EL (cell line): Measurements from ENCODE around the gene C2orf81.

Experiments used
- DNase-seq: peaks from one replicate; pipeline ENCODE4 v3.0.0-alpha.2; 2016

C2orf81 gene

GRCh38 chr2:74390606-74391005 is 30.8 kb downstream of the C2orf81 start:
- DNase-seq: no peak

- no peak for DNase-seq
These were observed 34.1 kb downstream of the C2orf81 start for GRCh38 chr2:74387346-74387745.

DNA sequence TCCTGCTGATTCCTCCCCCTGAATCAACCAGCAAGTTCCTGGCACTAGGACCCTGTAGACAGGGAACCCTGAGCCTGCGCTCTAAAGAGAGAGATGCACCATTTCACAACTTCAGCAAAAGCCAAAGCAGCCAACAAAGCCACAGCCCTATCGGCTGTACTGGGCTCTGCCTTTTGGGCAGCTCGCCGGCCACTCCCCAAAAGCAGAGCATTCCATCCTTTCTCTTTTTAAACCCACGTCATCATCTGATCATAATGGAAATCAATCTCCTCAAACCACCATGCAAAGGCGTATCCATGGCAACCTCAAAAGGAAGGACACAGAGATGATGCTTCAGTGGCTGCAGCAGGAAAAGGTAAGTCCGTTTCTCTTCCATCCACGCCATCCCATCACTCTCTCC is 36.0 kb downstream of the C2orf81 start:
- DNase-seq: no peak

- peak; percentile 41 for DNase-seq
These were observed 37.4 kb downstream of the C2orf81 start for GRCh38 chr2:74384051-74384450.

GRCh38 chr2:74383254-74383653 is 38.2 kb downstream of the C2orf81 start:
- DNase-seq: peak; percentile 37

DNA sequence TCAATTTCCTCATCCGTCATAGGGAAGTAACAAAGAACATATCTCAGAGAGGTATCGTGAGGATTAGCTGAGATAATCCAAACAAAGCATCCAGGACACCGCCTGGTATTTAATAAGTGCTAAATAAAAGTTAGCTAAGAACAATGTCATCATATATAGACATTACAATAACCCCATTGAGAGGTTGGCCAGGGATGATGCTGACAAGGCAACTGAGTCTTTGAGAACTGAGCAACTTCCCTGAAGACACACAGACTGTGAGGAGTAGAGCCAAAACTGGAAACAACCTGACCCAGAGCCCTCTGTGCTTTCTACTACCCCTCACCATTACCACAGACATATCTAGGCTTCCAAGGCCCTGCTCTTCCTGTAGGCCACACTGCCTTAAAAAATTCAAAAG is 39.7 kb downstream of the C2orf81 start:
- DNase-seq: no peak

- peak; percentile 65 for DNase-seq
These were observed 41.3 kb downstream of the C2orf81 start, which contains the start of gene DCTN1 for GRCh38 chr2:74379851-74380789. DCTN1 (minus strand) TSS chr2:74380311; CDS start chr2:74380037, 274 bp downstream.

DNA sequence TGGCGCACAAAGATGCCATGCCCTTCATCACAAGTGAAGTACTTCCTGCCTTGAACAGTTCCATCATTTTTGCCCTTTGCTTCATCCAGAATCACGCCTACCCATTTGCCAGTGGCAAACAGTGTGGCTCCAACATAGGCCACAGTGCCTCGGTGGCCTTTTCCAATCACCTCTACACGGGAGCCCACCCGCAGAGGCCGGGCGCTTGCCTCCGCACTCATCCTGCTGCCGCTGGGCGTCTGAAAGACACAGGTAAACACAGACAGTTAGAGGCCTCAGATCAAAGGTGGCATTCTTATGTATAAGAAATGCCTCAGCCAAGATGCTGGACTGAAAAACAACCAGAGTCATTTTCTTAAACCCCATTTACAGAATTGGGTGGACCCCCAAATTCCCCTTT is 43.4 kb downstream of the C2orf81 start:
- DNase-seq: no peak

- DNase-seq: no peak
These were observed 45.6 kb downstream of the C2orf81 start for GRCh38 chr2:74375838-74376237.

DNA sequence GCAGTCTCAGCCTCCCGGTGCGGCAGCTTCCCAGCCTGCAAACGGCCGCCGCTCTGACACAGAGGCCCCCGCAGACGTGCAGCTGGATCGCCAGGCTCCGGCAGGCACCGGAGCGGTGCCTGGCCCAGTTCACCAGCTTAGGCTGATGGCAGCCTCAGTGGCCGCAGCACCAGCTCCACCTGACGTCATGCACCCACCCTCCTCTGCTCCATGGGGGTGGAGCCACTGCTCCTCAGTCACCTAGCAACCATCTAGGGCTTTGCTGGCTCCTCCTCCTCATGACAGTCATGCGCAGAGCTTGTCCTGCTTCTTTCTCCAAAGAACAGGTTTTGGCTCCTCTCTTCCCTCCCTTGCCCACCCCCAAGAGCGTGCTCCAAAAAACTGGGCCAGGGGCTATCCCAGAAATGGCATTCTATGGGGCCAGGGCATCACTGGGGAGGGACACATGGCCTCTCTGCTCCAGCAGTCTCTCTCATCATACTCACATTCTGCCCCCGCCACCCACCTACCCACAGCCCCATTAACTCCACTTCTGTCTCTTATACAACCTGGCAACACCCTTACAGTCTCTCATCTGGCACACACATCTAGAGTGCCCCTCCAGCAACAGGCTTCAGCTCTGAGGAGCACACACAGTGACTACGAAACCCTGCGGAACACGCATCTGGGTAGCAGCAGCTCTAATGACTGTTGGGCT is 46.8 kb downstream of the C2orf81 start:
- peak; percentile 68 for DNase-seq

DNA sequence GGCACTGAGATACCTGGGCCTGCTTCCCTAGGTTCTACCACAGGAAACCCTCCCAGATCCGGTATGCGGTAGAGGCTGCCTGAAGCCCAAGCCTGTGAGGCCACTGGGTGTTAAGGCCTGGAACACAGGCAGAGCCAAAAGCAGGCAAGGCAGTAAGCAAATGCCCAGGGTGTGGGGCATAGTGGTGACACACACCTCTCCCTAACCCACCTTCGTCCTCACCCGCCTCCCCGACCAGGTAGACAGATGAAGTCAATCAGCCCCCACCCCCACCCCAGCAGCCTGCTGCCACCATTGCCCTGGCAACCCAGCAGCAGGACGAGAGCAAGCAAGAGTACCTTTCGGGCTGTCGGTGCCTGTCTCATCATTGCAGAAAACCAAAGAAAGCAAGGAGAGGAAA is 47.4 kb downstream of the C2orf81 start:
- DNase-seq: no peak

- DNase-seq: no peak
These were observed 48.2 kb downstream of the C2orf81 start for GRCh38 chr2:74373221-74373676.

GRCh38 chr2:74372674-74373073 is 48.7 kb downstream of the C2orf81 start:
- no peak for DNase-seq

GRCh38 chr2:74371421-74371820 is 50.0 kb downstream of the C2orf81 start:
- no peak for DNase-seq

DNA sequence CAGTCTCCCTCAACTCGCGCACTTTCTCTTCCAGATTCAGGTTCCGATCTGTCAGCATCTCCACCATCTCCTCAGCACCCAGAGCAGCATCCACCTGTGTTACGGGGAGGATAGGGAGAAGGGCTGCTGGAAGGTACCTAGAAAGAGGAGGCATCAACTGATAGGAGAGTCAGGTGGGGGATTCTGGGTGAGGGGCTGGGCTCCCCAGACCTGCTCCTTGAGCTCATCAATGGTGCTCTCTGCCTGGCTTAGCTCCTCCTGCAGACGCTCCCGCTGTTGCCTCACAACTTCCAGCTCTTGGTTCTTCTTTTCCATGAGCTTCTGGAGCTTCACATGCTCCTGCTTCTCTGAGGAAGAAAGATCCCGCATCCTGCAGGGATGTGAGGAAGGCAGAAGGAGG is 51.4 kb downstream of the C2orf81 start:
- no peak for DNase-seq

DNA sequence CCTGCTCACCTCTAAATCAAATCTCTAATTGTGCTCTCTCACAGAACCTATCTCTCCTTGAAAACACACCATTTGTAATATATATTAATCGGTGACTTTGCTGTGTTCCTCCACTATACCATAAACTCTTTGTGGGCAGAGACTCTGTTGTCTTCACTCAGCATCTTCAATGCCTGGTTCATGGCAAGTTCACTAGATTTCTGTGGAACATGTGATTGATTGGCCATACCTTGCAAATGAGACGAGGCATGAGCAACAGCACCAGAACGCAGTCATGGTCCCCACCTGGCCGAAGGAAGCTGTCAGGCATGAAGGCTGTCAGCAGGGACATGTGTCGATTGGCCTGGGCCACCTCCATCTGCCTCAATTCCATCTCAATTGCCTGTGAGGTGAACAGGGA is 52.9 kb downstream of the C2orf81 start:
- DNase-seq: no peak

GRCh38 chr2:74367789-74368188 is 53.6 kb downstream of the C2orf81 start:
- no peak for DNase-seq

DNA sequence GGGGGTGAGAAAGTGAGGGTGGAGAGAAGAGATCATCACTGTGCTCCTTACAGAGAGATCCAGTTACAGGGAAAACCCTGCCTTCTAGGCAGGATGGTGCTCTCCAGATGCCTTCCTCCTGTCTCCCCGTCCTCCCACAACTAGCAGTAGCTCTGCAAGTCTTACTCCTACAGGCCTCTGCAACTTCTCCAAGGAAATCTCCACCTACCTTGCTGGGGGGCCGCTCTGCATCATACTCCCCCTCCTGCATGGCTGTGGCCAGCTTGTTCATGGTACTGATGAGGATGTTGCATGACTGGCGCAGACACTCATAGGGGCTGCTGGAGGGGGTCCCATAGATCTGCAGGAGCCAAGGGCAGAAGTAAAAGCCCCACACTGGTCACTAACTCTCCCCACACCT is 55.4 kb downstream of the C2orf81 start:
- DNase-seq: no peak

DNA sequence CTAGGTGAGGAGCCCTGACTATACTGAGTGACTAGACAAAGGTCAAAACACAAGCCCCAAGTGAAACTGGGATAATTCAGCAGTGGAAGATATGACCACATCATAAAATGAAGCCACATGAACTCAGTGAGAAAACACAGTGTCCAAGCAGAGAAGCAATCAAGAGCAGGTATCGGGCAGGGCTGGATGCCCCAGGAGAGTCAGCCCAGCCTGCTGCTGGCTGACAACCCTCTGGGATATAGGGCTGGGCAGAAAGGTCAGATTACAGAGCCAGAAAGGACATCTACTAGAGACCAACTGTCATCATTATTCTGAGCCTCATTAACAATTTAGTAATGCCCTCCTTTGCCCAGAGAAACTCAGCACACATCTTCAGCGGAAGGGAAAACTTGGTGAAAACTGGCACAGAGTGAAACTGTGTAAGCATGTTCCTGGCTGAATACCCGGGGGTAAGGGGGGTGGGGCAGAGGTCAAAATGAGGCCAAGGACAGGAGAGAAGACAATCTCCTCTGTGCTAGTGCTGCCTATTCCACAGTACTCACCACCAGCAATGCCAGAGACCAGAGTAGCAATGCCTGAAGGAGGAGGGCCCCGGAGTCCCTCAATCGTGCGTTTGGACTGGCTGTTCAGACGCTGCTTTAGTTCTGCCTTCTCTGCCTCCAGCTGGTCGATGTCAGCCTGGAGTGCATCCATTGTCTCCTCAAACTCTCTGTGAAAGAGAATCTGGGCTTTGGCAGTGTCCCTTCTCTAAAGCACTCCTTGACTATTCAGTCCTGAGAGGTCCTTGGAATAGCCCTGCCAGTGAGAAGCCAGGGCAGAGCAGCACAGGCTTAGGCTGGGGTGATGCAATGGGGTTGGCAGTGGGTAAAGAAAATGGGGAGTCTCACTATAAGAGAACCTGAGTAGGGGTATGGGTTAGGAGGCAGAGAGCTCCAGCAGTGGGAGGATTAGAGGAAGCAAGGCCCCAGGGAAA is 56.6 kb downstream of the C2orf81 start:
- no peak for DNase-seq
